CD14-positive monocyte (primary cell): ENCODE results near the gene PNMA6F. TPM values are rescaled to one million over a fixed set of nuclear protein-coding genes. Genes with fewer than 3 reads are reported as not detected.

Experiments used
- DNase-seq, 3 donors: peaks; one replicate each; pipeline ENCODE4 v3.0.0-alpha.2; 2011 to 2022
- H2AFZ ChIP-seq: 2 replicates; pipeline ENCODE4 v1.6.0; 2012; ENCODE audit warnings: mild to moderate bottlenecking, low read depth, low read length, inconsistent platforms; ENCODE audit not compliant: insufficient read depth, poor library complexity, severe bottlenecking
- H3K27ac ChIP-seq, 2 donors: 1 replicate in 1 of 2; 2 replicates in 1 of 2; pipeline ENCODE4 v1.5.1; 2012 to 2013; ENCODE audit warnings: low read length in 2 of 2, control low read depth in 1 of 2, inconsistent platforms in 1 of 2, low read depth in 1 of 2, mild to moderate bottlenecking in 1 of 2
- H3K27me3 ChIP-seq, 2 donors: one replicate each; pipeline versions ENCODE4 v1.6.0 to v1.6.1; 2011 to 2013; ENCODE audit warnings: low read length in 2 of 2; ENCODE audit not compliant: control insufficient read depth in 2 of 2, insufficient read depth in 2 of 2
- H3K36me3 ChIP-seq, 2 donors: replicated peaks in 1 of 2; 1 replicate in 1 of 2; 2 replicates in 1 of 2; pipeline versions ENCODE4 v1.5.1 to v1.6.1; 2012 to 2013; ENCODE audit warnings: low read length in 2 of 2, control low read depth in 1 of 2, inconsistent platforms in 1 of 2, mild to moderate bottlenecking in 1 of 2; ENCODE audit not compliant: insufficient read depth in 2 of 2, control insufficient read depth in 1 of 2
- H3K4me1 ChIP-seq, 2 donors: 1 replicate in 1 of 2; 2 replicates in 1 of 2; pipeline versions ENCODE4 v1.5.1 to v1.6.1; 2012 to 2013; ENCODE audit warnings: low read length in 2 of 2, control low read depth in 1 of 2, inconsistent platforms in 1 of 2, mild to moderate bottlenecking in 1 of 2, moderate library complexity in 1 of 2; ENCODE audit not compliant: insufficient read depth in 2 of 2, control insufficient read depth in 1 of 2
- H3K4me2 ChIP-seq: replicated peaks from 2 replicates; pipeline ENCODE3; 2012; ENCODE audit warnings: low read length, moderate library complexity, mild to moderate bottlenecking; ENCODE audit not compliant: poor library complexity, severe bottlenecking; ENCODE audit errors: extremely low read depth
- H3K4me3 ChIP-seq, 3 experiments: fragments of 200-600 bp in 1 of 3; sonication (generic) in 1 of 3; replicated peaks in 1 of 3; 1 replicate in 2 of 3; 2 replicates in 1 of 3; pipeline ENCODE4 v1.5.1; 2011 to 2013; ENCODE audit warnings: low read length in 3 of 3, mild to moderate bottlenecking in 3 of 3, control low read depth in 2 of 3, low read depth in 2 of 3, inconsistent platforms in 1 of 3, moderate library complexity in 1 of 3
- H3K79me2 ChIP-seq: 2 replicates; pipeline ENCODE4 v1.6.0; 2012; ENCODE audit warnings: mild to moderate bottlenecking, control low read depth, inconsistent platforms, low read length, moderate library complexity; ENCODE audit not compliant: insufficient read depth
- H3K9ac ChIP-seq: 2 replicates; pipeline ENCODE4 v1.6.0; 2017; ENCODE audit warnings: low read length, mild to moderate bottlenecking; ENCODE audit not compliant: insufficient read depth, poor library complexity, severe bottlenecking
- H3K9me3 ChIP-seq, 2 donors: replicated peaks in 1 of 2; 1 replicate in 1 of 2; 2 replicates in 1 of 2; pipeline versions ENCODE4 v1.5.1 to v1.6.1; 2012 to 2013; ENCODE audit warnings: low read length in 2 of 2, control low read depth in 1 of 2; ENCODE audit not compliant: control insufficient read depth in 1 of 2, insufficient read depth in 1 of 2
- H4K20me1 ChIP-seq: 2 replicates; pipeline ENCODE4 v1.6.0; 2012; ENCODE audit warnings: mild to moderate bottlenecking, low read length, control low read depth, moderate library complexity; ENCODE audit not compliant: insufficient read depth
- H3K27ac Mint-ChIP-seq, 7 donors: one replicate each; pipeline ENCODE4 v1.8.0; 2020; ENCODE audit warnings: mild to moderate bottlenecking in 7 of 7, mixed read lengths in 7 of 7, moderate library complexity in 6 of 7, inconsistent platforms in 2 of 7
- H3K27me3 Mint-ChIP-seq, 3 donors: one replicate each; pipeline ENCODE4 v1.8.0; 2021 to 2022; ENCODE audit warnings: low read depth in 3 of 3, mild to moderate bottlenecking in 3 of 3, mixed read lengths in 3 of 3, moderate library complexity in 3 of 3, inconsistent platforms in 1 of 3
- H3K36me3 Mint-ChIP-seq, 2 donors: one replicate each; pipeline ENCODE4 v1.8.0; 2020; ENCODE audit warnings: mixed read lengths in 2 of 2, inconsistent platforms in 1 of 2, mild to moderate bottlenecking in 1 of 2
- H3K4me1 Mint-ChIP-seq: one replicate; pipeline ENCODE4 v1.8.0; 2020; ENCODE audit warnings: mild to moderate bottlenecking, mixed read lengths
- H3K4me3 Mint-ChIP-seq, 2 donors: one replicate each; pipeline ENCODE4 v1.8.0; 2020; ENCODE audit warnings: mild to moderate bottlenecking in 2 of 2, mixed read lengths in 2 of 2, moderate library complexity in 1 of 2
- H3K9me3 Mint-ChIP-seq, 7 donors: one replicate each; pipeline ENCODE4 v1.8.0; 2020 to 2022; ENCODE audit warnings: mixed read lengths in 7 of 7, mild to moderate bottlenecking in 6 of 7, moderate library complexity in 6 of 7, inconsistent platforms in 2 of 7
- CTCF ChIP-seq: fragments of 200-600 bp; IDR thresholded peaks from one replicate; pipeline ENCODE4 v1.8.0; 2022; ENCODE audit warnings: antibody characterized with exemption, mild to moderate bottlenecking
- WGBS: methylation state at CpG from one replicate; pipeline ENCODE4 v1.1.5; 2013; ENCODE audit warnings: missing lambda C conversion rate; ENCODE audit not compliant: insufficient coverage; 5-methylcytosine and 5-hydroxymethylcytosine counted together
- intact Hi-C, 2 donors: fragments of 100-400 bp; cut with micrococcal nuclease; formaldehyde crosslinking; loops; one replicate each; pipeline versions ENCODE4 v1.15.0 to v1.15.1; 2023
- polyA plus RNA-seq, 3 donors: library from polyadenylated mRNA; depleted of rRNA in 1 of 3; unstranded in 2 of 3; stranded (reverse) in 1 of 3; fragments of 300-500 nt in 2 of 3; fragments of >200 nt in 1 of 3; fragmentation: Illumina TruSeq in 2 of 3; gene quantifications; 1 replicate in 2 of 3; 2 replicates in 1 of 3; pipeline ENCODE4 v1.2.3, GENCODE V29; 2012 to 2021

PNMA6F gene
- polyA plus RNA-seq, 3 donors: not detected

GRCh38 chrX:153366119-153366518, 44.6 kb upstream of the PNMA6F start:
- no peaks in the 10 kb centered on the region for H3K4me1 ChIP-seq
- no peak overlapping the region for H3K27ac ChIP-seq
- H3K4me2 ChIP-seq: no peak overlapping the region
- TF ChIP-seq CTCF: no peak
- no CpG with 5 or more reads among the region's 3 CpGs for WGBS
- H3K36me3 ChIP-seq: no peaks in the 10 kb centered on the region
- no peaks in the 10 kb centered on the region for H3K9me3 ChIP-seq
- H3K27ac Mint-ChIP-seq: no peak overlapping the region
- H3K4me3 Mint-ChIP-seq: no peak overlapping the region
- no peaks in the 10 kb centered on the region for H3K79me2 ChIP-seq
- no peak overlapping the region for H2AFZ ChIP-seq
- no peak for DNase-seq
- H3K9ac ChIP-seq: no peak overlapping the region
- no peaks in the 10 kb centered on the region for H4K20me1 ChIP-seq
- peaks cover 0 to 4% (median 0%) of the 10 kb centered on the region in 7 donors for H3K9me3 Mint-ChIP-seq
- no peaks in the 10 kb centered on the region for H3K36me3 Mint-ChIP-seq
- H3K4me1 Mint-ChIP-seq: no peaks in the 10 kb centered on the region
- H3K27me3 Mint-ChIP-seq: peaks cover 2 to 24% (median 9%) of the 10 kb centered on the region in 3 donors
- no peak overlapping the region for H3K4me3 ChIP-seq
- peaks cover 2 to 6% of the 10 kb centered on the region in 2 donors for H3K27me3 ChIP-seq
- intact Hi-C loops: no loop called here

DNA sequence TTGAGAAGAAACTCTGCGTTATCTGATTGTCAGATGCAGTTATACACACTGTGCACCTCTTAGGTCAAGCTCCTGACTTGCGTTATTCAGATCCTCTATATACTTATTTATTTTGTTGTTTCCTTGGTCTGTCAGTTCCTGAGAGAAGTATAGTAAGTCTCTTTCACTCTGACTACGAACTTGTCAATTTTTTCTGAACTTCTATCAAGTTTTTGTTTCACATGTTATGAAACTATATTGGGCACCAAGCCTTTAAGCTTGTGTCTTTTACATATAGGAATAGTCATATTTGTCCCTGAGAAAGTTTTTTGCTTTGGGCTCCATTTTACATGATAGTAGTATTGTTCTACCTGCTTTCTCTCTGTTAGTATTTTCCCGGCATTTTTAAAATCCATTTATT, 44.1 kb upstream of the PNMA6F start:
- Histone ChIP-seq H3K79me2 (no peaks in the 10 kb centered on the region), H3K36me3 (no peaks in the 10 kb centered on the region), H3K9me3 (no peaks in the 10 kb centered on the region), H3K9ac (no peak overlapping the region), H3K4me2 (no peak overlapping the region), H3K4me3 (no peak overlapping the region), H2AFZ (no peak overlapping the region), H4K20me1 (no peaks in the 10 kb centered on the region), H3K27ac (no peak overlapping the region), H3K4me1 (no peaks in the 10 kb centered on the region), H3K27me3 (peaks cover 3 to 6% of the 10 kb centered on the region in 2 donors)
- Mint-ChIP-seq H3K36me3 (no peaks in the 10 kb centered on the region), H3K4me1 (no peaks in the 10 kb centered on the region), H3K27me3 (peaks cover 2 to 21% (median 9%) of the 10 kb centered on the region in 3 donors), H3K9me3 (peaks cover 0 to 4% (median 0%) of the 10 kb centered on the region in 7 donors), H3K4me3 (no peak overlapping the region), H3K27ac (no peak overlapping the region)
- WGBS: no CpG with 5 or more reads among the region's 4 CpGs
- intact Hi-C loops: no loop called here
- no peak for TF ChIP-seq CTCF
- DNase-seq: no peak
